ENCODE results near the gene CPN2.

CPN2 gene

DNA sequence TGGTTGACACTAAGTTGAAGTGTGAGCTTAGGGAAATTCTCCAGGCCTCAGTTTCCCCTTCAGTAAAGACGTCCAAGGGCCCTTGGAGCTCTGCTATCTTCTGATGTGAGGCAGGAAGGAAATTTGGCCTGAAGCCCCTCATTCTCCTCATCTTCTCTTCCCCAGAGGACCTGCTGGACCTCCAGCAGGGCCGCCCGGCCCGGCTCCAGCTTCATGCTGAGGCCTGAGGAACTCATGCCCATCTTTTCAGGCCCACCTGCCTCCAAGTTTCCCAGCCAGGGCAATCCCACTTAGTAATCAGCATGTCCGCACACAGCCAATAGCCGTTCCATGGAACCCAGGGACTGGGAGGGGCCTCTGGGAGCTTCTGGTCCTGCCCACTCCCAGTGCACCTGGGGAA, 14.4 kb upstream of the CPN2 start:
- H3K4me1 ChIP-seq (ENCODE audit: control insufficient read depth, insufficient read depth, low read length): no peaks in the 10 kb centered on the region
- H3K27me3 ChIP-seq (ENCODE audit: control insufficient read depth, insufficient read depth, low read length): peaks cover 20% of the 10 kb centered on the region
- no peak overlapping the region for H3K9ac ChIP-seq (ENCODE audit: low read length)
- no peak overlapping the region for H3K4me3 ChIP-seq (ENCODE audit: low read length)
- H3K36me3 ChIP-seq (ENCODE audit: control insufficient read depth, insufficient read depth, low read length): no peaks in the 10 kb centered on the region
- no peaks in the 10 kb centered on the region for H3K9me3 ChIP-seq (ENCODE audit: control insufficient read depth, low read length)

DNA sequence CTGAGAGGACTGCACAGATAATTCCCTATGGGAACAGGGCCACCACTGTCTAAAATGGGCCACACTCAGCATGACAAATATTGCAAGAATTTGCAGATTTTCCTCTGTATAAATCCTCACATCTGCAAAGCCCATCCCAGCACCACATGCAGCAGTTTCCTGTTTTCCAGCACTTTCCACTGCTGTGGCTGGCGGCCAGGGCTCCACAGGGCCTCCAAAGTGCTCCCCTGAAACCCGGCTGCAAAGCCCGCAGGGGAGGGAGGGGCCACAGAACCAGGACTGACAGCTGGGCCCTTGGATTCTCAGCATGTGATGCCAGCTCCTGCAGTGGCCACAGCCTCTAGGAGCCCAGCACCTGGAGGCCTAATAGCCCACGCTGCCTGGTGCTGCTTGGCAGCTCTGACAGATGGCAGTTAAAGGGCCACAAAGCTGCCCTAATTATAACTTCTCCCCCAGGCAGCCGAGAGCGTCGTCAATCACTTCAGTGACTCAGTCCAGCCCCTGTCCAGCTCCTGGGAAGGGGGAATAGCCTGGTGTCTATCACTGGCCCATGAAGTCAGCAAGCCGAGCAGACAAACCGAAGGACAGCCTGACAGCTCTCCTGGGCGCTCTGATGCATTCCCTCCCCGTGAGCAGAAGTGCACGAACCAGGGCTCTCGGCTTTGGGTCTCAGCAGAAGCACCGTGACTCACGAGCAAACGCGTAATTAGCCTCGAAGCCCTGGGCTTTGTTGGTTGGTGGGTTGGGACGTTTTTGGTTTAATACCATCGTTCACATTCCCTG, 13.7 kb upstream of the CPN2 start:
- H3K9ac ChIP-seq (ENCODE audit: low read length): no peak overlapping the region
- H3K27me3 ChIP-seq (ENCODE audit: control insufficient read depth, insufficient read depth, low read length): peaks cover 14% of the 10 kb centered on the region
- no peaks in the 10 kb centered on the region for H3K36me3 ChIP-seq (ENCODE audit: control insufficient read depth, insufficient read depth, low read length)
- H3K9me3 ChIP-seq (ENCODE audit: control insufficient read depth, low read length): no peaks in the 10 kb centered on the region
- no peaks in the 10 kb centered on the region for H3K4me1 ChIP-seq (ENCODE audit: control insufficient read depth, insufficient read depth, low read length)
- no peak overlapping the region for H3K4me3 ChIP-seq (ENCODE audit: low read length)

DNA sequence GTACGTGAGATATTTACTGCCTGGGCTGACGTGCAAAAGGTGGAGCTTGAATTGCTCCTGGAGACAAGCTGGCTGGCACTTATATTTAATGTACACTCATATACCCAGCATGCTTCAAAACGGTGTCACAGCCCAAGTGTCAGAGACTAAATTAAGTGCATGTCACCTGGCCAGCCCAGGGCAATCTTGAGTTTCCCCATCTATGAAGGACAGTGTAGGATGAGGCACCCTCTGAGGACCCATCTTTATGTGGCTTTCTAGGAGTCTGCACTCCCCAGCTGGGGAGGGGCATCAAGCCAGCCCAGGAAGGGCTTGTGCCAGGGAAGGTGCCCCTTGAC, 13.2 kb upstream of the CPN2 start:
- H3K4me3 ChIP-seq (ENCODE audit: low read length): no peak overlapping the region

DNA sequence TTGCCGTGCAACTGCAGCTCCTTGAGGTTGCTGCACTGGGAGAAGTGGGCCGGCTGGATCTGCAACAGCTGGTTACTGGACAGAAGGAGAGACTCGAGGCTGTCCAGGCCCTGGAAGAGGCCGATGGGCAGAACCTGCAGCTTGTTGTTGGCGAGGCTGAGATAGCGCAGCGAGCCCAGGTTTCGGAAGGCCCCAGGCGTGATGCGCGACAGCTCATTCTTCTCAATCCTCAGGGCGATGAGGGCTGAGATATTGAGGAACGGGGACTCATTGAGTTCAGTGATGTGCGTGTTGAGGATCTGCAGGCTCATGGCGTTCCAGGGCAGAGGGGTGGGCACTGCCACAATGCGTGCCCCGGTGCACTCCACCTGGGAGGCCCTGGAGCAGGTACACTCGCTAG, 9.4 kb upstream of the CPN2 start:
- no peaks in the 10 kb centered on the region for H3K36me3 ChIP-seq (ENCODE audit: control insufficient read depth, insufficient read depth, low read length)
- no peak overlapping the region for H3K4me3 ChIP-seq (ENCODE audit: low read length)
- H3K4me1 ChIP-seq (ENCODE audit: control insufficient read depth, insufficient read depth, low read length): no peaks in the 10 kb centered on the region
- H3K9me3 ChIP-seq (ENCODE audit: control insufficient read depth, low read length): no peaks in the 10 kb centered on the region
- H3K9ac ChIP-seq (ENCODE audit: low read length): no peak overlapping the region
- H3K27me3 ChIP-seq (ENCODE audit: control insufficient read depth, insufficient read depth, low read length): peaks cover 6% of the 10 kb centered on the region

More for the DNA sequence above, 13.2 kb upstream of the CPN2 start:
- no peaks in the 10 kb centered on the region for H3K4me1 ChIP-seq (ENCODE audit: control insufficient read depth, insufficient read depth, low read length)
- peaks cover 14% of the 10 kb centered on the region for H3K27me3 ChIP-seq (ENCODE audit: control insufficient read depth, insufficient read depth, low read length)
- no peak overlapping the region for H3K9ac ChIP-seq (ENCODE audit: low read length)
- no peaks in the 10 kb centered on the region for H3K9me3 ChIP-seq (ENCODE audit: control insufficient read depth, low read length)
- no peaks in the 10 kb centered on the region for H3K36me3 ChIP-seq (ENCODE audit: control insufficient read depth, insufficient read depth, low read length)

DNA sequence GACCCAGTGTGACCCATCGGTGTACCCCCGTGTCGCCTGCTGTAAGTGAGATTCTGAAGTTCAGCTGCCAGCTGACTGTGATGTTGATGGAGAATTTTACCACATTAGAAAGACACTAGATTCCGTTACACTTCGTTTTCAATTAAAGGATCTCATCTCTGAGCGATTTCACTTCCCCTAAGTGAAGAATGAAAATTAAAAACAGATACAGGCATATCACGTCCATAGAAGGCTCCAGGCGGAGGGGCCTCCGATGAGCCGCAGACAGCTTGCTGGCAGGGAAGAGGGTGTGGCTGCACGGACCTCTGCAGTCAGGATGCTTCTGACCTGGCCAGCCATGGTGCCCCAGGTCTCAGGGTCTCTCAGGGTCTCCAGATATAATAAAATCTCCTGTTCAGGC, 6.6 kb upstream of the CPN2 start:
- Histone ChIP-seq H3K4me1 (ENCODE audit: control insufficient read depth, insufficient read depth, low read length) (no peaks in the 10 kb centered on the region), H3K27me3 (ENCODE audit: control insufficient read depth, insufficient read depth, low read length) (peaks cover 6% of the 10 kb centered on the region), H3K36me3 (ENCODE audit: control insufficient read depth, insufficient read depth, low read length) (no peaks in the 10 kb centered on the region), H3K9ac (ENCODE audit: low read length) (no peak overlapping the region), H3K4me3 (ENCODE audit: low read length) (no peak overlapping the region), H3K9me3 (ENCODE audit: control insufficient read depth, low read length) (no peaks in the 10 kb centered on the region)

DNA sequence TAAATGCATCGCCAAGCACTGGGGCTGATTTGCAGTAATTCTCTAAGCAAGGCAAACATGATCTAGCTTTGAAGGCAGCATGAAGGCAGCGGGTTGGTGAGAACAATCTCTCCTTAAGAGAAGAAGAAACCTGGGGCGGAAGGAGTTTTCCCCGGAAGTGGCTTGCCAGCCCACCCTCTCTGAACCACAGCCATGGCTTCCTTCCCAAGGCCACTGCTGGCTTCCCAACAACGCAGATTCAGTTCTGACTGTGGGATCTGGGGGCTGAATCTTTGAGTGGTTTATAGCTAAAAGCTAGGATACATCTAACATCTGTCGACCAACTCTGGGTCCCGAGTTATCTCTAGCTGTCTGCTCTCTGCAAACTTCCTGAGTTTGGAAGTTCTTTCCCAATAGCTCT, 4.3 kb upstream of the CPN2 start:
- no peak overlapping the region for H3K4me3 ChIP-seq (ENCODE audit: low read length)
- no peaks in the 10 kb centered on the region for H3K9me3 ChIP-seq (ENCODE audit: control insufficient read depth, low read length)
- H3K4me1 ChIP-seq (ENCODE audit: control insufficient read depth, insufficient read depth, low read length): no peaks in the 10 kb centered on the region
- no peak overlapping the region for H3K9ac ChIP-seq (ENCODE audit: low read length)
- H3K36me3 ChIP-seq (ENCODE audit: control insufficient read depth, insufficient read depth, low read length): no peaks in the 10 kb centered on the region
- peaks cover 6% of the 10 kb centered on the region for H3K27me3 ChIP-seq (ENCODE audit: control insufficient read depth, insufficient read depth, low read length)

GRCh38 chr3:194354315-194354714, 3.2 kb upstream of the CPN2 start:
- Histone ChIP-seq H3K4me3 (ENCODE audit: low read length) (no peak overlapping the region), H3K9me3 (ENCODE audit: control insufficient read depth, low read length) (no peaks in the 10 kb centered on the region), H3K9ac (ENCODE audit: low read length) (no peak overlapping the region), H3K27me3 (ENCODE audit: control insufficient read depth, insufficient read depth, low read length) (peaks cover under 1% of the 10 kb centered on the region), H3K4me1 (ENCODE audit: control insufficient read depth, insufficient read depth, low read length) (no peaks in the 10 kb centered on the region), H3K36me3 (ENCODE audit: control insufficient read depth, insufficient read depth, low read length) (no peaks in the 10 kb centered on the region)

GRCh38 chr3:194352667-194353246, 1.6 kb upstream of the CPN2 start:
- Histone ChIP-seq H3K9ac (ENCODE audit: low read length) (no peak overlapping the region), H3K4me1 (ENCODE audit: control insufficient read depth, insufficient read depth, low read length) (no peaks in the 10 kb centered on the region), H3K4me3 (ENCODE audit: low read length) (no peak overlapping the region), H3K27me3 (ENCODE audit: control insufficient read depth, insufficient read depth, low read length) (no peaks in the 10 kb centered on the region), H3K9me3 (ENCODE audit: control insufficient read depth, low read length) (no peaks in the 10 kb centered on the region), H3K36me3 (ENCODE audit: control insufficient read depth, insufficient read depth, low read length) (no peaks in the 10 kb centered on the region)

DNA sequence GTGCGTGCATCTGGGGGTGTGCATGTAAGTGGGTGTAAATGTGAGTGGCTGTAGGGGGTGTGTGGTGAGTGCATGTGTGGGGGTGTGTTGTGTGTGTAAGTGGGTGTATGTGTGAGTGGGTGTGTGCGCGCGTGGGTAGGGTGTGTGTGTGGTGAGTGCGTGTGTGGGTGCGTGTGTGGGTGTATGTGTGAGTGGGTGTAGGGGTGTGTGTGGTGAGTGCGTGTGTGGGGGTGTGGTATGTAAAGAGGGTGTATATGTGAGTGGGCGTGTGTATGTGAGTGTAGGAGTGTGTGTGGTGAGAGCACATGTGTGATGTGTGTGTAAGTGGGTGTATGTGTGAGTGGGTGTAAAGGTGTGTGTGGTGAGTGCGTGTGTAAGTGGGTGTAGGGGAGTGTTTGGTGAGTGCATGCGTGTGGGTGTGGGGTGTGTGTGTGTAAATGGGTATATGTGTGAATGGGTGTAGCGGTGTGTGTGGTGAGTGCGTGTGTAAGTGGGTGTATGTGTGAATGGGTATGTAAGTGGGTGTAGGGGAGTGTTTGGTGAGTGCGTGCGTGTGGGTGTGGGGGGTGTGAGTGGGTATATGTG, 916 bp upstream of the CPN2 start:
- Histone ChIP-seq H3K9ac (ENCODE audit: low read length) (no peak overlapping the region), H3K9me3 (ENCODE audit: control insufficient read depth, low read length) (no peaks in the 10 kb centered on the region), H3K4me3 (ENCODE audit: low read length) (no peak overlapping the region)

GRCh38 chr3:194350726-194351071, 429 bp downstream of the CPN2 start:
- H3K9ac ChIP-seq (ENCODE audit: low read length): no peak overlapping the region
- no peaks in the 10 kb centered on the region for H3K4me1 ChIP-seq (ENCODE audit: control insufficient read depth, insufficient read depth, low read length)
- no peaks in the 10 kb centered on the region for H3K9me3 ChIP-seq (ENCODE audit: control insufficient read depth, low read length)
- H3K27me3 ChIP-seq (ENCODE audit: control insufficient read depth, insufficient read depth, low read length): no peaks in the 10 kb centered on the region
- no peaks in the 10 kb centered on the region for H3K36me3 ChIP-seq (ENCODE audit: control insufficient read depth, insufficient read depth, low read length)
- no peak overlapping the region for H3K4me3 ChIP-seq (ENCODE audit: low read length)

More for the DNA sequence above, 916 bp upstream of the CPN2 start:
- H3K36me3 ChIP-seq (ENCODE audit: control insufficient read depth, insufficient read depth, low read length): no peaks in the 10 kb centered on the region
- H3K27me3 ChIP-seq (ENCODE audit: control insufficient read depth, insufficient read depth, low read length): no peaks in the 10 kb centered on the region
- no peaks in the 10 kb centered on the region for H3K4me1 ChIP-seq (ENCODE audit: control insufficient read depth, insufficient read depth, low read length)

- no peak overlapping the region for H3K9ac ChIP-seq (ENCODE audit: low read length)
- H3K27me3 ChIP-seq (ENCODE audit: control insufficient read depth, insufficient read depth, low read length): peaks cover 4% of the 10 kb centered on the region
- no peaks in the 10 kb centered on the region for H3K9me3 ChIP-seq (ENCODE audit: control insufficient read depth, low read length)
- no peak overlapping the region for H3K4me3 ChIP-seq (ENCODE audit: low read length)
- no peaks in the 10 kb centered on the region for H3K36me3 ChIP-seq (ENCODE audit: control insufficient read depth, insufficient read depth, low read length)
- H3K4me1 ChIP-seq (ENCODE audit: control insufficient read depth, insufficient read depth, low read length): no peaks in the 10 kb centered on the region
Measured at GRCh38 chr3:194348354-194348753, 2.8 kb downstream of the CPN2 start.

DNA sequence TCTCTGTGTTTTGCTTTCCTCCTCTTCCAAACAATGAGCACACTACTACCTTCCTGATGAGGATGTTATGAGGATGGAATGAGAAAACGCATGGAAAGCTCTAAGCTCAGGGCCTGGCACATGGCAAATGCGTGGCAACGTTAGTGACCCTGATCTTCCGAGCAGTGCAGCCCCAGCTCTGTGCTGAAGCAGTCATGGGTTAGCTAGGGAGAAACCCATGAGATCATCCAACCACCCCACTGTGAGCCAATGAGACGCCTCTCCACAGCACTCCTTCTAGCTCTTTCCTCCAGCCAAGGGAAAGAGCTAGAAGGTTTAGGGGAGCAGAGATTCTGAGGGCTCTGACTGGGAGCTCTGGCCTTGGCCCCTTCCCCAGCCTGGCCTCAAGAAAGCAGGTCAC, 4.5 kb downstream of the CPN2 start:
- Histone ChIP-seq H3K4me1 (ENCODE audit: control insufficient read depth, insufficient read depth, low read length) (no peaks in the 10 kb centered on the region), H3K9me3 (ENCODE audit: control insufficient read depth, low read length) (no peaks in the 10 kb centered on the region), H3K4me3 (ENCODE audit: low read length) (no peak overlapping the region), H3K27me3 (ENCODE audit: control insufficient read depth, insufficient read depth, low read length) (peaks cover 4% of the 10 kb centered on the region), H3K9ac (ENCODE audit: low read length) (no peak overlapping the region), H3K36me3 (ENCODE audit: control insufficient read depth, insufficient read depth, low read length) (no peaks in the 10 kb centered on the region)
